Cardiac fibroblast (primary cell): ENCODE results near the gene GPR4.

ENCODE experiments used
- DNase-seq, 2 donors: peaks; one replicate each; pipeline versions ENCODE4 v3.0.0 to v3.0.0-alpha.2; 2010; ENCODE audit warnings: low read depth in 2 of 2
- H3K4me3 ChIP-seq, 2 donors: replicated peaks in 1 of 2; 1 replicate in 1 of 2; 2 replicates in 1 of 2; pipeline ENCODE4 v1.5.1; 2011; ENCODE audit warnings: low read depth in 2 of 2, low read length in 2 of 2, mild to moderate bottlenecking in 2 of 2, moderate library complexity in 1 of 2
- CTCF ChIP-seq: IDR thresholded peaks from one replicate; pipeline ENCODE4 v1.5.1; 2011; ENCODE audit warnings: low read depth, mild to moderate bottlenecking, low read length, inconsistent platforms

Gene GPR4

GRCh38 chr19:45595814-45596213 lies 6.2 kb downstream of the GPR4 start:
- H3K4me3 ChIP-seq, result no peak overlapping the region
- no peak for TF ChIP-seq CTCF
- peak in 1 of 2 donors; percentile 47 for DNase-seq

DNA sequence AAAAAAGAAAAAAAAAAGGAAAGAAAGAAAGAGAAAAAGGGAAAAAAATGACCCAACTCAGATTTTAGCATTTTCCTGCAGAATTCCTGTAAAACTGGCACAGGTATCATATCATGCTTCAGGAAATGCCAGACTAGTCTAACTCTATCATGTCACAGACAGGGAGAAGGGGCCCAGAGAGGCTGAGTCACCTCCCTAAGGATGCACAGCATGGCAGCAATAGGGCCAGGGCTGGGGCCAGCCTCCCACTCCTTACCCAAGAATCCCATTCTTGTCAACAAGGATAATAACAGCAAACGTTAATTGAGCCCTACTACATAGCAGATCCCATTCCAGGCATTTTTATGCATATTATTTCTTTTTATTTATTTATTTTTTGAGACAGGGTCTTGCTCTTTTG lies 8.5 kb downstream of the GPR4 start:
- no peak for DNase-seq

GRCh38 chr19:45592366-45592765 lies 9.6 kb downstream of the GPR4 start:
- no peak overlapping the region for H3K4me3 ChIP-seq
- DNase-seq, result no peak
- TF ChIP-seq CTCF, result no peak

More for the DNA sequence above, 8.5 kb downstream of the GPR4 start:
- TF ChIP-seq CTCF, result no peak
- no peak overlapping the region for H3K4me3 ChIP-seq

DNA sequence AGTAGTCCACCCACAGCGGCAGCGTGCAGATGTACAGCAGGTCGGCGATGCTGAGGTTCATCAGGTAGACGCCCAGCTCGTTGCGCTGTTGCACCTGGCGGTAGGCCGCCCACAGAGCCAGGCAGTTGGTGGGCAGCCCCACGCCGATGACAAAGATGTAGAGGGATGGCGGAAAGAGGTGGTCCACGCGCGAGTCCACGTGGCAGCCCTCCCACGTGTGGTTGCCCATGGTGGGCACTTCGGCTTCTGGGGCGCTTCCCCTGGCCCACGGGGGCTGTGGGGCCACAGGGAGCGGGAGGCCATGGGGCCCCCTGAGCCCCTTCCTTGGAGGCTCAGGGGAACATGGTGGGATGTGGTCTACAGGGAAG lies 10.4 kb downstream of the GPR4 start:
- no peak for TF ChIP-seq CTCF
- no peak for DNase-seq

DNA sequence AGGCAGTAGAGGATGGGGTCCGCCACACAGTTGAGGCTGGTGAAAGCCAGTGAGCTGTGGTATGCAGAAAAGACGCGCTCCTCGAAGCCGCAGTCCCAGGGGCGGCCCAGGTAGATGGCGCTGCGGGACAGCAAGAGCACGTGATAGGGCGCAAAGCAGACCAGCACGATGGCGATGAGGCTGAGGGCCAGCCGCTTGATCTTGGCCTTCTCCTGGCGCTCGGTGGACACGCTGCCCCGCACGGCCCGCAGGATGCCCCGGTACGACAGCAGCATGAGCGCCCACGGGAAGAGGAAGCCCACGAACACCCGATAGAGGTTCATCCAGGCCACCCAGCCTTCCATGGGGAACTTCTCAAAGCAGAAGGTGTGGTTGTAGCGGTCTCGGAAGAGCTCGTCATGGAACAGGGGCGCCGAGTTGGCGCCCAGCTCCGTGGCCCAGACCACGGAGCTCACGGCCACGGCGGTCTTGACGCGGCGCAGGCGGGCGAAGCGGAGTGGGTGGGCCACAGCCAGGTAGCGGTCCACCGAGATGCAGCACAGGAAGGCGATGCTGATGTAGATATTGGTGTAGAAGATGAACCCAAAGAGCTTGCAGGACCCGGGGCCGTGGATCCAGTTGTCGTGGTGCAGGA lies 10.9 kb downstream of the GPR4 start:
- no peak for TF ChIP-seq CTCF
- no peak for DNase-seq
- no peak overlapping the region for H3K4me3 ChIP-seq

More for the DNA sequence above, 10.4 kb downstream of the GPR4 start:
- no peak overlapping the region for H3K4me3 ChIP-seq

GRCh38 chr19:45590300-45591003 lies 11.6 kb downstream of the GPR4 start:
- no peak for TF ChIP-seq CTCF
- no peak overlapping the region for H3K4me3 ChIP-seq
- DNase-seq, result no peak

DNA sequence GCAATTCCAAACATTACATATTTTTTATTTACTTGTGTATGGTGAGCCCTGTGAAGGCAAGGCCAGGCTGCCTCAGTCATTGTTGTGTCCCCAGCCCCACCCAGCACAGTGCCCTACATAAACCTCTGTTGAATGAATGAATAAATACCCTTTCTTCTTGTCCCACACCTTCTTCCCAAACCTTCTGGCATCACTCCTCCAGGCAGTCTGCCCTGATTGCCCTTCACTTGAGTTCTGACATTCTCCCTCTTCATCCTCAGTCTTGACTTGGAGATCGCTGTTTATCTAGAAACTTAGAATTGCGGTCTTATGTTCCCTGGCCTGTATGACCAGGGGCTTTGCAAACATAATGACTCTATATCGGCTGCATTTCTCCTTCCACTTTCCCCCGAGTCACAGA lies 12.2 kb downstream of the GPR4 start:
- DNase-seq, result no peak
- H3K4me3 ChIP-seq, result no peak overlapping the region
- TF ChIP-seq CTCF, result no peak
